ENCODE data around the gene INHBB.

DNA sequence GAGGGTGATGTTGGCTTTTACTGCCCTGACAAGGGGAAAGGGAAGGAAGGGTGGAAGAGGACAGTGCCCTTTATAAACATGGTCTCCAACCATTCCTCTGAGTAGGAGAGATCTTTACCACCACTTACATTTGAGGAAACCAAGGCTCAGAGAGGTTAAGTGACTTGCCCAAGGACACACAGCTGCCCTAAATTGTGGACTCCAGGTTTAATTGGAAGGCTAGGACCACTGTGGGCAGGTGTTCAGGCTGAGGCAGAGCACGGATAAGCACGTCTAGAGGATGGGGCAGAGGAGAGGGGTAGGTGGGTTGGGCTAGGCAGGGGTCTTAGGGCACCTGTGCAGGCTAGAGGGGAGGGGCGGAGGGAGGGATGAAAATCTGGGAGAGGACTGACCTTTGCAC lies 32.7 kb downstream of the INHBB start:
- TF ChIP-seq EZH2phosphoT487 (IDR thresholded peaks at IDR 0.05; ENCODE audit: low read length) = no peak
- TF ChIP-seq, protein P1, sequence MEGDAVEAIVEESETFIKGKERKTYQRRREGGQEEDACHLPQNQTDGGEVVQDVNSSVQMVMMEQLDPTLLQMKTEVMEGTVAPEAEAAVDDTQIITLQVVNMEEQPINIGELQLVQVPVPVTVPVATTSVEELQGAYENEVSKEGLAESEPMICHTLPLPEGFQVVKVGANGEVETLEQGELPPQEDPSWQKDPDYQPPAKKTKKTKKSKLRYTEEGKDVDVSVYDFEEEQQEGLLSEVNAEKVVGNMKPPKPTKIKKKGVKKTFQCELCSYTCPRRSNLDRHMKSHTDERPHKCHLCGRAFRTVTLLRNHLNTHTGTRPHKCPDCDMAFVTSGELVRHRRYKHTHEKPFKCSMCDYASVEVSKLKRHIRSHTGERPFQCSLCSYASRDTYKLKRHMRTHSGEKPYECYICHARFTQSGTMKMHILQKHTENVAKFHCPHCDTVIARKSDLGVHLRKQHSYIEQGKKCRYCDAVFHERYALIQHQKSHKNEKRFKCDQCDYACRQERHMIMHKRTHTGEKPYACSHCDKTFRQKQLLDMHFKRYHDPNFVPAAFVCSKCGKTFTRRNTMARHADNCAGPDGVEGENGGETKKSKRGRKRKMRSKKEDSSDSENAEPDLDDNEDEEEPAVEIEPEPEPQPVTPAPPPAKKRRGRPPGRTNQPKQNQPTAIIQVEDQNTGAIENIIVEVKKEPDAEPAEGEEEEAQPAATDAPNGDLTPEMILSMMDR (IDR thresholded peaks at IDR 0.05; ENCODE audit: low read length) = no peak
- no peak for TF ChIP-seq EZH2 (optimal IDR thresholded peaks at IDR 0.05; ENCODE audit: low read depth, low read length)
